Measurements from ENCODE around the gene GRIK4.

The GRIK4 gene

GRCh38 chr11:120859552-120860295, 348.2 kb downstream of the GRIK4 start:
- DNase-seq: no peak

GRCh38 chr11:120863359-120863758, 351.8 kb downstream of the GRIK4 start:
- DNase-seq: no peak

GRCh38 chr11:120867024-120867423, 355.5 kb downstream of the GRIK4 start:
- no peak for DNase-seq

GRCh38 chr11:120867531-120867930, 356.0 kb downstream of the GRIK4 start:
- no peak for DNase-seq

- DNase-seq: no peak
Observed at GRCh38 chr11:120867988-120868387, 356.4 kb downstream of the GRIK4 start.

DNA sequence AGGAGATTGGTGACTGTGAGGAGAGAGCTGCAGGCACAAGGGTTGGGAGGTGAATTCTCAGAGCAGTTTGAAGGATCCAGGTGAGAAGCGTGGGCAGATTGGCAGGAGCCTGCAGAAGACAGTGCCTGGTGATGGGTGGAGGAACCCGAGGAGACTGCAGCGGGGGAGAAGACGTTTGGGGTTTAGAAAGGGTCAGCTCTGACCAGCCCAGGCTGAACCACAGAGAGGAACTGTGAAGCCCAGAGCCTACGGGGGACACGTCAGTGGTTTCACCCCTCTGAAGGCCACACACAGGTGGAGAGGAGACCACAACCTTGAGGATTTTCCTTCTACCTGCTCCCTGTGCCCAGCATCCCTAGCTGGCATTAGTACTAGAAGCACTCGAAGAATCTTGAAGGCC, 357.5 kb downstream of the GRIK4 start:
- DNase-seq: no peak

- DNase-seq: no peak
Observed at GRCh38 chr11:120869516-120870011, 358.0 kb downstream of the GRIK4 start.

DNA sequence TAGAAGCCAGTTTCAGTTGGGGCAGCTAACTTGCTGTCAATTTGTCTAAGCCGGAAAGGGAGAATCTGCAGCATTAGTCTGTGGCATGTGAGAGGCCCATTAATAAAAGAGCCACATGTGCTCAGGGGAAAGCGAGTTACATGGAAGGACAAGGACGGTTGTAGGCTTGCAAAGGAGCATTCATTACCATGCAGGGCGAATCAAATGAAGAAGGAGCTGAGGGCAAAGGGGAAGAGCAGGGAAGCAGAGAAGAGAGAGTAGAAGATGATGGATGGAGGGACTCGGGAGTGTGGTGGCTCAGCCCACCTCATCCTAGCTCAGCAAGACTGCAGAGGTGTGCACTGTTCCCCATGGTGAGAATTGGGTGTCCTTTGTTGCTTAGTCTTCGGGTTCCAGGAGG, 359.6 kb downstream of the GRIK4 start:
- DNase-seq: no peak

DNA sequence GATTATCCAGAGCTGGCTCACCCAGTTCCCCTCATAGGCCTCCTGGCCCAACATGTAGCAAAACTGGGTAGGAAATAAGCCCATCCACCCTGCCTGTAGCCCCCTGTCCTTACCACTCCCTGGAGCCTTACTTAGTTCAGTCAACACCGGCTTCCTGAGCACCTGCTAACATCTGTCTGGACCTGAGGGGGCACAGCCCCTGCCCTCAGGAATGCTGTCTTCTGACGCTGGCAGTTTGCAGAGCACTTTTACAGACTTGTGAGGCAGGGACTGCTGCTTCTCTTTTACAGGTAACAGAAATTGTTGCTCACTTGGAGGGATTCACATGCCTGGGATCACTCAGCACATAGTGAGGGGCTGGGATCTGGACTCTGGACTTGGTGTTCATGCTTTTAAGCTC, 360.4 kb downstream of the GRIK4 start:
- DNase-seq: no peak

DNA sequence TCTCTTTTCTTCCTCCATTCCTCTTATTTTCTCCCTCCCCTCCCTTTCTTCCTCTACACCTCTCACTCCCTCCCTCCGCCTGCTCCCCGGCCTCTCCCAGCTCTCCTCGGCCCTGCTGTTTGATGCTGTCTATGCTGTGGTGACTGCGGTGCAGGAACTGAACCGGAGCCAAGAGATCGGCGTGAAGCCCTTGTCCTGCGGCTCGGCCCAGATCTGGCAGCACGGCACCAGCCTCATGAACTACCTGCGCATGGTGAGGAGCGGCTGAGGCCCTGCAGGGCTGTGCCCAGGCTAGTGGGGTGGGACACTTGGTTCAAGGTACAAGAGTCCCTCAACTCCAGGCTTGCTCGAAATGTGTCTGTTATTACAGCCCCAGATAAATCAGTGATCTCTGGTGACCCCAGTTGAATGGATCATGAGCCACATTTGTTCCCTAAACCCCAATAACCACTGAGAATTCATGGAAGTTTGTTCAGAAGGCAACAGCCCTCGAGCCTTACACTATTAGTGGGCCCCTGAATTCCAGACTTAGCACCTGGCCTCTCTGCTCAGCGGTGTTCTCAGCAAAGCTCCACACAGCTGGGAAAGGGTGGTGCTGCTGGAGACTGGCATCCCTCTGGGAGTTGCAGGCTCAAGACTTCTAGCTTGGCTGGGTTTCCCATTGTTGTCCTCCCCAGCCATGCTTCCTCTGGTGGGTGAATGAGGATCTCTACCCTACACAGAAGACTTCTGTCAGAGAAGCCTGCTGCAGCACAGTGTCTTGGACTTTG, 362.6 kb downstream of the GRIK4 start:
- no peak for DNase-seq

DNA sequence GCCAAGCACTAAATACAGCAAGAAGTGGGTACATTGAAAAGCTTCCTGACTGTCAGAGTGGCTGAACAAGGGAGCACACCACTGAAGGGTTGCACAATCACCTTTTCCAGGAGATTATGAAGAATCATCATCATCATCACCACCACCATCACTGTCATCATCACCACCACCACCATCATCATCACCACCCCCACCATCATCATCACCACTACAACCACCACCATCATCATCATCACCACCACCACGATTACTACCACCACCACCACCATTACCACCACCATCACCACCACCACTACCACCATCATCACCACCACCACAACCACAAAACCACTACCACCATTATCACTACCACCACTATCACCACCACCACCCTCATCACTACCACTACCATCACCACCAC, 364.4 kb downstream of the GRIK4 start:
- no peak for DNase-seq

DNA sequence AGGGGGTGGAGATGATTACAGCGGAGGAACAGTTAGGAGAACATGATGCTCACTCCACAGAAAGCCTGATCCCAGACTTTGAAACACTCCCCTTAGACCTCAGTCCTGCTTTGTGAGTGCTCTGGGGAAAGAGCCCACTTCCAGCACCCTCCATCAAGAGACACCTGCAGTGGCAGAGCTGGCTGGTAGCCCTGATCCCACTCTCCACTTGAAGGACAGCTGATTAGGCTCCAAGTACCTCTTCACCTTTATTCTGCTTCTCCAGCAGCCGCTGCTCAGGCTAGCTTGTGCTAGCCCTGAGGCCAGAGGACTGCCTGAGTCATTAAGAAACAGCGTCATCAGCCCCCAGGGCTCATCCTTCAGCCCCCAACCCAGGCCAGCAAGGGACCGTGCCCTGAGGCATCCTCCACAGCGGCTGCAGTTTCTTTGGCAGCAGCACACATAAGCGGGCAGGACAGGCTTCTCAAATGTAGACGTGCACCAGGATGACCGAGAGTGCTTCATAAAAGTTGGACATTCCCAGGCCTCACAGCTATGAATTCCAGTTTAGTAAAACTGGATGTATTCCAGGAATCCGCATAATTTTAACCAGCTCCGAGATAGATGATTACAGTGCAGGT, 366.3 kb downstream of the GRIK4 start:
- DNase-seq: no peak

DNA sequence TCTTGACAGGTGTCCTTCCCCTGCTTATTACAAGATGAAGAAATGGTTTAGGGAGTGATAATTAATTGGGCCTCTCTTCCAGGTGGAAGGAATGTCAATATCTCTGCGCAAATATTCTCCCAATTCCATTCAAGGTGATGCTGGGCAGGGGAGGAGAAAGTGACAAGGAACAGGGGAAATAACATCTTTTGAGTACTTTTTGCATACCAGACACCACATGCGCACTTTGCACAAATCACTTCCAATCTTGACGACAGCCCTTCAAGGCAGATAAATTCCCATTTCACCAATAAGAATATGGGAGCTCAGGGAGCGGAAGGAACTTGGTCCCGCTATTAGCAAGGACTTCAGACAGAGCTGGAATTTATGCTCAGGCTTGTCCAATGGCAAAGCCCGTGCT, 367.2 kb downstream of the GRIK4 start:
- no peak for DNase-seq

GRCh38 chr11:120880498-120881175, 369.1 kb downstream of the GRIK4 start:
- no peak for DNase-seq

DNA sequence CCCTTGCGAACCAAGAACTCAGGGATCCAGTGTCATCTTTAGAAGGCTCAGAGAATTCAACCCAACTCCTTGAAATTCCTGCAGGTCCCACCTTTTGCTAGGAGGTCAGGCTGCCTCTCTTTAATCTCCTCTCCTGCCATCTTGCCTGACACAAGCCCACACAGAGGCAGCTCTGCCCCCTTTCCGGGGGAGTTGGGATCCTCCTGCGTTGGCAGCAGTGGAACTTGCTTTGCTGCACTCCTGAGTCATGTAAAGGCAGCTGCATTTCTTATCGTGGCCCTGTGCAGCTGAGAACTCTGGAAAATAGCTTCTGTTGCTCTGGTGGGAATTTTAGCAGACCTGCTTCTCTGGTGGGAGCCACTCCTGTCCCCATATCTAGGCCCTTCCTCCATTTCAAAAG, 370.0 kb downstream of the GRIK4 start:
- DNase-seq: no peak

DNA sequence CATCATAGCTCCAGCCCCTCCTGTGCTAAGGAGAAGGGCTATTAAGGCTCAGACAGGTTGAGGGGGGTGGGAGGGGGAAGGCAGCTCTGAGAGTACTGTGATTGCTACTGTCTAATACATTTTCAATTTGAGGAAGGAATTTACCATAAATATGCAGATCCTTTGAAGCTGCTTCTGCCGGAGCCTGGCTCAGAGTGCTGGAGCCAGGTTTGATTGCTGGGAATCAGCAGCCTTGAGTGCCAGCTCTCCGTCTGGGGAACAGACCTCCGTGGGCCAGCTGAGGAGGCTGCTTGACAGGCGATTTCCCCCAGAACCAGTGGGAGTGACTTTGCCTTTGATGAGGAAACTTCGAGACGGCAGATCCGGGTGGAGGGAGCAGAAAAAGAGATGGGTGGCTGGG, 370.6 kb downstream of the GRIK4 start:
- no peak for DNase-seq

DNA sequence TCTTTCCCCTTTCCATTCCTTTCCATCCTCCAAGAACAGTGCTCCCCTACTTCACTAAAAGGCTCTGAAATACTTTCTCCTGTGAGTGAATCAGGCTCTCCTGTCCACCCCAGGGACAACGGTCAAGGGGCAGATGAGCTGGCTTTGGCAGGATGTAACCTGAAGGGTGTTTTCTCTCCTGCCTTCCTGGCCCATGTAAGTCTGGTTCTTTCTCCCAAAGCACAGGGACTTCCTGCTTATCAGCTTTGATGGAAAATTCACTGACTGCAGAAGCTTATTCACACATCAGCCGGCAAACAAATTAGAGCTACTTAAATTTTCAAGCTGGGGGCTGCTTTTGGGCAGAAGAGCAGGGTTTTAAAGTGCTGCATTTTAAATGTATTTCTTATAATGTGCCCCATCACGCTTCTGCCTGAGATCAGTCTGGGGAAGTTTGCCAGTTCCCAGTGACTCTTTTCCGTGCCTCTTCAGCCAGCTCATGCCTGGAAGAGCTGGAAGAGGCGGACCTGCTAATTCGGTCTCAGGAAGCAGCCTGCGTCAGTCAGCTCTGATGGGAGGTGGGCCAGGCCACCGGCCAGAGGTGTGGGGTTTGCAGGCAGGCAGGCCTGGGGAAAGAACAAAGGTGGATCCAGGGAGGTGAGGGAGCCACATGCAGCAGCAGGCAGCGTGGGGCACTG, 372.0 kb downstream of the GRIK4 start:
- DNase-seq: no peak

GRCh38 chr11:120884154-120885020, 372.8 kb downstream of the GRIK4 start:
- no peak for DNase-seq

DNA sequence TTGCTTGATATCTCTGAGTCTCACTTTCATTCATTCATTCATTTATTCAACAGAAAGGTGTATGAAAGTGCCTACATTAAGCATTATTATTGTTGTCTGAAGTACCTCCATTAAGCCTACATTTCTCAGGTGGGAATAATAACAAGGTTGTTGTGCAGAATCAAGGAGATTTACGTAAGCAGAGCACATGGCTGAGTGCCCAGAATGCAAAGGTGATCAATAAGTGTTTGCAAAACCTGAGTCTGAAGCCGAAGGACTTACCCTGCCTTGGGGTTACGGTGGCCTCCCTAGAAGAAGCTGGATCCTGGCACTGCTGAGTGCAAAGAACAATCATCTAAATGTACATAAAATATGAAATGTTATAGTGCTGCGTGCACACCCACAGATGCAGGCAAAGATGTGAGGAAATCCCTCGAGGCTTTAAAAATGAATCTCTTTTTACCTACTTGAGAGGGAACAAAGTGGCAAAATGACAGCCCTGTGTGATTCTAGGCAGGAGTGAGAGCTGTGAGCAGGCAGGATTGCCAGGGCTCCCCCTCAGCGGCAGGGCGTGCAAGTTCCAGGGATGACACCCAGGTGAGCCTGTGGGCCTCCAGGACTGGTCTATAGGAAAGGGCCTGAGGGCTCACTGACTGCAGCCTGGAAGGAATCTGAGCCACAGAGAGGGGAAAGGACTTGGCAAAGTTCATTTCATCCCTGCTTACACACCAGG, 379.2 kb downstream of the GRIK4 start:
- DNase-seq: no peak

DNA sequence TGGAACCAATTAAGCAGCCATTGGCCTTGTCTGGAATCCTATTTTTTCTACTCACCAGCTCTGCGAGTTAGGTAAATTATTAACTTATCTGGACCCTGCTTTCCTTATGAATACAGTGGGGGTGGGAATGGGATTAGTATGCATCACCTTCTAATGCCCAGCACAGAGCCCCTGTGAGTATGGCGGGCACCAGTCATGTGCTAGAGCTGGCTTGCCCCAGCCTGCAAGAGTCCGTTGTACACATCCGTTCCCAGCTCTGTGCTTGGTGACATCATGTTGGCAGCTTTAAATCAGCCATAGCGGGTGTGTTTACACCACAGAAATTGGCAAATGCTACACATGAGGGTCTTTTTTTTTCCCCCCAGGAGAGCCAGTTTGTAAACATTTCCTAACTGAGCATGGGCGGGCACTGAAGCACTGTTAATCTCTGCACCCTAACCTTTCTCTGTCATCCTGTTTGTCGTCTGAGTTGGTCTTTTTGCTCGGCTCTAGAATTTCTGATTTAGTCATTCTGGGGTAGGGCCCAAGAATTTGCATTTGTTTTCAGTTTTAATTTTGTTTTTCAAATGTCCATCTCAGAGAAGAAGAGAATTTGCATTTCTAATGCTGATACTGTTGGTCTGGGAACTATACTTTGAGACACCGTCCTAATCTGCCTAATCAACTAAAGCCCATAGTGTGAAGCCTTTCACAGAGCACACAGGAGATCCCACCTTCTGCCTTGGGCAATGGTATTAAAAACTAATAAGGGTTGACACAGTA, 382.1 kb downstream of the GRIK4 start:
- DNase-seq: no peak
